ENCODE data around the gene YOD1. TPM values are rescaled to one million over a fixed set of nuclear protein-coding genes. Genes with fewer than 3 reads are reported as not detected.

YOD1 gene
- total and polyA plus RNA-seq, 4 donors: 3.4 to 34.4 (median 5.4) TPM

GRCh38 chr1:207058878-207059867 is 8.2 kb upstream of the YOD1 start:
- H3K4me1 ChIP-seq (ENCODE audit: control insufficient read depth in 5 of 5, insufficient read depth in 5 of 5, low read length in 5 of 5): peaks cover 0 to 5% (median 0%) of the 10 kb centered on the region in 5 donors
- H3K9me3 ChIP-seq (ENCODE audit: control insufficient read depth in 4 of 4, insufficient read depth in 3 of 4, low read length in 3 of 4): no peaks in the 10 kb centered on the region
- no peak for TF ChIP-seq CTCF (IDR thresholded peaks at IDR 0.05; ENCODE audit: control extremely low read depth, extremely low read depth)
- no peak for ATAC-seq (ENCODE audit: insufficient read depth, low FRiP score)
- peaks cover 0 to 19% (median 16%) of the 10 kb centered on the region in 4 donors for H3K36me3 ChIP-seq (ENCODE audit: control insufficient read depth in 4 of 4, insufficient read depth in 4 of 4, low read length in 4 of 4)
- peak overlapping the region in 1 of 2 donors; percentile 5 for H3K9ac ChIP-seq (ENCODE audit: insufficient read depth in 1 of 2, low read length in 2 of 2)
- no peaks in the 10 kb centered on the region for H3K27me3 ChIP-seq (ENCODE audit: control insufficient read depth in 3 of 3, insufficient read depth in 3 of 3, low read length in 2 of 3)
- H3K27ac ChIP-seq (ENCODE audit: low read depth in 1 of 2, low read length in 1 of 2): peak overlapping the region; percentile 55 to 77
- H3K4me3 ChIP-seq: no peak overlapping the region
- 47 to 67% methylated on average over 6 of the region's 6 CpGs for WGBS, 2 donors
- no peak for DNase-seq

- Histone ChIP-seq H3K9ac (ENCODE audit: insufficient read depth in 1 of 2, low read length in 2 of 2) (peak overlapping the region in 1 of 2 donors; percentile 9), H3K27me3 (ENCODE audit: control insufficient read depth in 3 of 3, insufficient read depth in 3 of 3, low read length in 2 of 3) (no peaks in the 10 kb centered on the region), H3K36me3 (ENCODE audit: control insufficient read depth in 4 of 4, insufficient read depth in 4 of 4, low read length in 4 of 4) (peaks cover 0 to 15% (median 13%) of the 10 kb centered on the region in 4 donors), H3K4me3 (no peak overlapping the region), H3K9me3 (ENCODE audit: control insufficient read depth in 4 of 4, insufficient read depth in 3 of 4, low read length in 3 of 4) (no peaks in the 10 kb centered on the region), H3K27ac (ENCODE audit: low read depth in 1 of 2, low read length in 1 of 2) (peak overlapping the region in 1 of 2 donors; percentile 77), H3K4me1 (ENCODE audit: control insufficient read depth in 5 of 5, insufficient read depth in 5 of 5, low read length in 5 of 5) (peaks cover 0 to 2% (median 0%) of the 10 kb centered on the region in 5 donors)
- no peak for TF ChIP-seq CTCF (IDR thresholded peaks at IDR 0.05; ENCODE audit: control extremely low read depth, extremely low read depth)
- 89 to 92% methylated on average over 4 of the region's 4 CpGs for WGBS, 2 donors
- DNase-seq: no peak
- ATAC-seq (ENCODE audit: insufficient read depth, low FRiP score): no peak
Observed at GRCh38 chr1:207058252-207058651, 7.2 kb upstream of the YOD1 start.

GRCh38 chr1:207056673-207057072 is 5.7 kb upstream of the YOD1 start:
- no peak for TF ChIP-seq CTCF (IDR thresholded peaks at IDR 0.05; ENCODE audit: control extremely low read depth, extremely low read depth)
- H3K4me3 ChIP-seq: no peak overlapping the region
- no peaks in the 10 kb centered on the region for H3K27me3 ChIP-seq (ENCODE audit: control insufficient read depth in 3 of 3, insufficient read depth in 3 of 3, low read length in 2 of 3)
- DNase-seq: no peak
- H3K9ac ChIP-seq (ENCODE audit: insufficient read depth in 1 of 2, low read length in 2 of 2): no peak overlapping the region
- peaks cover 0 to 5% (median 2%) of the 10 kb centered on the region in 5 donors for H3K4me1 ChIP-seq (ENCODE audit: control insufficient read depth in 5 of 5, insufficient read depth in 5 of 5, low read length in 5 of 5)
- H3K9me3 ChIP-seq (ENCODE audit: control insufficient read depth in 4 of 4, insufficient read depth in 3 of 4, low read length in 3 of 4): no peaks in the 10 kb centered on the region
- no peak for ATAC-seq (ENCODE audit: insufficient read depth, low FRiP score)
- WGBS, 2 donors: 70 to 83% methylated on average over 6 of the region's 6 CpGs
- H3K27ac ChIP-seq (ENCODE audit: low read depth in 1 of 2, low read length in 1 of 2): peak overlapping the region; percentile 64 to 72
- H3K36me3 ChIP-seq (ENCODE audit: control insufficient read depth in 4 of 4, insufficient read depth in 4 of 4, low read length in 4 of 4): peaks cover 0 to 3% (median 0%) of the 10 kb centered on the region in 4 donors

All from lung (tissue), 12 donors.